ENCODE data around the gene TSPAN31. TPM values are rescaled to one million over a fixed set of nuclear protein-coding genes. Genes with fewer than 3 reads are reported as not detected.

TSPAN31 gene
- total RNA-seq, 5 donors from 2014 or later (not counting 1 experiment from before 2014, with no cell fraction given): 12.8 to 25.6 (median 15.5) TPM

DNA sequence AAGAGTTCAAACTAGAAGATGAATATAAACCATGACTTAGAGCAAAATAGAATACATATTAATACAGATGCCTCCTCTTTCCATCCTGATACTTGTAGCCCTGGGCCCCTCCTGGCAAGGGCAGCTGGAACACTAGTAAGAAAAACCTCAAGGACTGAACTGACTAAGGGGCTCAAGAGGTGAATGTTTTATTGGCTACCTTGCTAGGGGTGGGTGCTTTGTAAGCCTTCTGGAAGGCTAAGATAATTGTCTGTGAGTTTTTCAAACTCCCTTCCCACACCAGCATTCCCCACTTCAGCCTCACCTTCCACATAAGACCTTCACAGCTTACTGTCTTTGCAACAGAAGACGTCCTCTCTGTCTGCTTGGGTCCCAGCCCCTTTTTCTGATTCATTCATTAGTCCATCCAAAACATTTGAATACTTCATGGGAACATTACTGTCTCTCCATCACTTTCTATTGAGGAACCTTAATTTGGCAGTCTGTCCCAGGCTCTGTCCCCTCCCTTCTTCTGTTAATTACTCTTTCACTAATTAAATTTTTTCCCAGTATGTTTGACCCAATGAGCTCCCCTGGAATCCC lies 9.0 kb downstream of the TSPAN31 start:
- H3K4me3 Mint-ChIP-seq: peak overlapping the region; percentile 81 to 91 (median 90)
- H3K27me3 Mint-ChIP-seq: no peaks in the 10 kb centered on the region
- H3K9me3 Mint-ChIP-seq: no peaks in the 10 kb centered on the region
- 50% methylated on average over 1 of the region's 1 CpG for WGBS (ENCODE audit: insufficient coverage)
- CTCF ChIA-PET: interaction anchor here in 1 of 2 donors (0.6 to 1.1 kb wide), 2 partner anchors 9 to 18 kb away, joined by 3 read pairs; partner anchors contain the start of genes EEF1AKMT3, METTL1 and TSPAN31
- ATAC-seq (replicated peaks in 1 of 4): no peak
- peak in 1 of 35 experiments; percentile 25 for DNase-seq
- Histone ChIP-seq H3K9me3 (no peaks in the 10 kb centered on the region), H3K27ac (ENCODE audit: low read length) (peak overlapping the region; percentile 80), H3K27me3 (replicated peaks in 1 of 2; ENCODE audit: control insufficient read depth in 2 of 2, extremely low read depth in 1 of 2, insufficient read depth in 2 of 2, low read length in 1 of 2) (no peaks in the 10 kb centered on the region), H3K4me1 (ENCODE audit: control insufficient read depth in 1 of 2, extremely low read depth in 1 of 2, insufficient read depth in 2 of 2, low read length in 2 of 2) (peaks cover 34 to 59% of the 10 kb centered on the region in 2 experiments), H3K4me3 (ENCODE audit: control insufficient read depth in 1 of 2, extremely low read depth in 1 of 2, low read length in 1 of 2) (no peak overlapping the region), H3K36me3 (ENCODE audit: control insufficient read depth in 2 of 2, extremely low read depth in 1 of 2, insufficient read depth in 1 of 2, low read length in 1 of 2) (peaks cover 10 to 28% of the 10 kb centered on the region in 2 donors)
- POLR2A ChIA-PET: interaction anchor here (0.6 to 1.0 kb wide), 2 partner anchors 9 to 28 kb away, joined by 3 read pairs; partner anchors contain the start of gene TSPAN31 (in 1 of the 2)
- peaks cover 60 to 66% (median 62%) of the 10 kb centered on the region in 3 donors for H3K4me1 Mint-ChIP-seq
- H3K27ac Mint-ChIP-seq: peak overlapping the region; percentile 93 to 99
- peaks cover 19% of the 10 kb centered on the region for H3K36me3 Mint-ChIP-seq

- WGBS (ENCODE audit: insufficient coverage): 1% methylated on average over 24 of the region's 41 CpGs
- peak; percentile 65 to 90 (median 78) for DNase-seq
- H3K4me1 ChIP-seq (ENCODE audit: control insufficient read depth in 1 of 2, extremely low read depth in 1 of 2, insufficient read depth in 2 of 2, low read length in 2 of 2): peaks cover 34 to 65% of the 10 kb centered on the region in 2 experiments
Measured at GRCh38 chr12:57754411-57755193, 9.8 kb downstream of the TSPAN31 start, which contains the start of gene MARCHF9. TSS of gene MARCHF9 (plus strand) at chr12:57755103. CDS start at chr12:57755529, 426 bp downstream.

DNA sequence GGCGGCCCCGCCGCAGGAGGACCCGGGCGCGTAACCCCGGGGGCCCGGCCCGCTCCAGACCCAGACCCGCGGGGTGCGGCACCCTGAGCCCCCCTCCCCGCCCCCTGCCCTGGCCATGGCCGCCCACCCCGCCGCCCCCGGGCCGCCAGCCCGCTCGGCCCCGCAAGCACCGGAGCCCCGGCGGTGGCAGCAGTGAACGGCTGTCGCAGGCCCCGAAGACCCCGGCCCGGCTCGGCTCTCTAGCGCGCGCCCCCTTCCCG lies 10.3 kb downstream of the TSPAN31 start:
- DNase-seq (no peak), ATAC-seq (replicated peaks in 1 of 4) (no peak)
- Mint-ChIP-seq H3K36me3 (peaks cover 22% of the 10 kb centered on the region), H3K4me1 (peaks cover 69 to 76% (median 74%) of the 10 kb centered on the region in 3 donors), H3K27ac (no peak overlapping the region), H3K27me3 (no peaks in the 10 kb centered on the region), H3K4me3 (peak overlapping the region in 1 of 3 donors; percentile 81), H3K9me3 (no peaks in the 10 kb centered on the region)
- H3K4me1 ChIP-seq (ENCODE audit: control insufficient read depth in 1 of 2, extremely low read depth in 1 of 2, insufficient read depth in 2 of 2, low read length in 2 of 2): peaks cover 34 to 65% of the 10 kb centered on the region in 2 experiments
- peak overlapping the region; percentile 80 for H3K27ac ChIP-seq (ENCODE audit: low read length)
- H3K9me3 ChIP-seq: no peaks in the 10 kb centered on the region
- WGBS (ENCODE audit: insufficient coverage): 1% methylated on average over 17 of the region's 34 CpGs
- CTCF ChIA-PET: interaction anchor here in 1 of 2 donors (2.3 to 2.5 kb wide), 3 partner anchors 10 to 144 kb away, joined by 9 to 11 read pairs (median 9); partner anchors contain the start of genes EEF1AKMT3 and METTL1
- H3K4me3 ChIP-seq (ENCODE audit: control insufficient read depth in 1 of 2, extremely low read depth in 1 of 2, low read length in 1 of 2): peak overlapping the region in 1 of 2 donors; percentile 55
- H3K27me3 ChIP-seq (replicated peaks in 1 of 2; ENCODE audit: control insufficient read depth in 2 of 2, extremely low read depth in 1 of 2, insufficient read depth in 2 of 2, low read length in 1 of 2): no peaks in the 10 kb centered on the region
- H3K36me3 ChIP-seq (ENCODE audit: control insufficient read depth in 2 of 2, extremely low read depth in 1 of 2, insufficient read depth in 1 of 2, low read length in 1 of 2): peaks cover 7 to 25% of the 10 kb centered on the region in 2 donors
- POLR2A ChIA-PET: no interaction called here

More at GRCh38 chr12:57754411-57755193, 9.8 kb downstream of the TSPAN31 start, which contains the start of gene MARCHF9:
- ATAC-seq (replicated peaks in 1 of 4): peak; percentile 46 to 57 (median 50)
- H3K36me3 ChIP-seq (ENCODE audit: control insufficient read depth in 2 of 2, extremely low read depth in 1 of 2, insufficient read depth in 1 of 2, low read length in 1 of 2): peaks cover 7 to 26% of the 10 kb centered on the region in 2 donors
- Mint-ChIP-seq H3K36me3 (peaks cover 21% of the 10 kb centered on the region), H3K27ac (peak within 1 kb of the TSS; percentile 93 to 99), H3K4me1 (peaks cover 65 to 71% (median 69%) of the 10 kb centered on the region in 3 donors), H3K27me3 (no peaks in the 10 kb centered on the region), H3K9me3 (no peaks in the 10 kb centered on the region), H3K4me3 (peak within 1 kb of the TSS; percentile 81 to 91 (median 90))
- ChIA-PET CTCF (interaction anchor here in 1 of 2 donors (0.6 to 2.5 kb wide), 5 partner anchors 10 to 144 kb away, joined by 3 to 11 read pairs (median 9); partner anchors contain the start of genes EEF1AKMT3, METTL1 and TSPAN31), POLR2A (interaction anchor here (0.6 to 1.0 kb wide), 2 partner anchors 10 to 27 kb away, joined by 3 read pairs; partner anchors contain the start of gene TSPAN31 (in 1 of the 2))
- peak within 1 kb of the TSS; percentile 80 for H3K27ac ChIP-seq (ENCODE audit: low read length)
- no peaks in the 10 kb centered on the region for H3K9me3 ChIP-seq
- H3K4me3 ChIP-seq (ENCODE audit: control insufficient read depth in 1 of 2, extremely low read depth in 1 of 2, low read length in 1 of 2): peak within 1 kb of the TSS; percentile 55 to 70
- no peaks in the 10 kb centered on the region for H3K27me3 ChIP-seq (replicated peaks in 1 of 2; ENCODE audit: control insufficient read depth in 2 of 2, extremely low read depth in 1 of 2, insufficient read depth in 2 of 2, low read length in 1 of 2)

DNA sequence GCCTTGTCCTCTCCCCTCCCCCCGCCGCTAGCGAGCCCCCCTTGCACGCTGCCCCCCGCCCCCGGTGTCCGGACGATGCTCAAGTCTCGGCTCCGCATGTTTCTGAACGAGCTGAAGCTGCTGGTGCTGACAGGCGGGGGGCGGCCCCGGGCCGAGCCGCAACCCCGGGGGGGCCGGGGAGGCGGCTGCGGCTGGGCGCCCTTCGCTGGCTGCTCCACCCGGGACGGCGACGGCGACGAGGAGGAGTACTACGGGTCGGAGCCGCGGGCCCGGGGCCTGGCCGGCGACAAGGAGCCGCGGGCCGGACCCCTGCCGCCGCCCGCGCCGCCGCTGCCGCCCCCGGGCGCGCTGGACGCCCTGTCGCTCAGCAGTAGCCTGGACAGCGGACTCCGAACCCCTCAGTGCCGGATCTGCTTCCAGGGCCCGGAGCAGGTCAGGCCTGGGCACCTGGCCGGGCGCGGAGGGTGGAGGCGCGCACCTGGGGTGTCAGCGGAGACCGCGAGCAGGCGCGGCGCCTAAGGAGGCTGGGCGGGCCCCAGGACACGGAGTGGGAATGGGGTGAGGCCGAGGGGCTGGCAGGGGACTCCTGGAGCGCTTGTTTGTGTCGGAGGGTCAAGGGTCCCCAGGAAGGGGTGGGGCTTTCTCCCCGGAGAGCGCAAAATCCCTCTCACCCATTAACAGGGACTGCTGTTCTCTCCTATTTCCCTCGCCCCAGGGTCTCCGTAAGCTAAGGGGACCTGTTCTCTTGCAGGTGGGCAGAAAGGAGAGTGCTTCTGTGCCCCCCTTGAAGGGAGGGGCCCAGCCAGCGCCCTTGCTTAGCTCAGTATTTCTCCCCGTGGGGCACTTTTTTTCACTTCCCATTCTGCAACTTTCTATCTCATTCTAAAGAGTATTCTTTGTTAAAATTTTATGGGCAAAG lies 10.9 kb downstream of the TSPAN31 start:
- ATAC-seq (replicated peaks in 1 of 4) (peak in 2 of 4 experiments; percentile 8 to 13), DNase-seq (peak in 17 of 35 experiments; percentile 20 to 66 (median 33))
- 1% methylated on average over 51 of the region's 76 CpGs for WGBS (ENCODE audit: insufficient coverage)
- H3K4me1 ChIP-seq (ENCODE audit: control insufficient read depth in 1 of 2, extremely low read depth in 1 of 2, insufficient read depth in 2 of 2, low read length in 2 of 2): peaks cover 34 to 59% of the 10 kb centered on the region in 2 experiments
- Mint-ChIP-seq H3K27me3 (no peaks in the 10 kb centered on the region), H3K9me3 (no peaks in the 10 kb centered on the region), H3K36me3 (peaks cover 16% of the 10 kb centered on the region), H3K4me3 (peak overlapping the region; percentile 81 to 87 (median 82)), H3K27ac (peak overlapping the region; percentile 93), H3K4me1 (peaks cover 63 to 70% (median 70%) of the 10 kb centered on the region in 3 donors)
- POLR2A ChIA-PET: interaction anchor here in 1 of 2 donors (1.3 kb wide), 1 partner anchor 12 kb away, joined by 4 read pairs; the partner anchor contains the start of gene CYP27B1
- peak overlapping the region; percentile 55 for H3K27ac ChIP-seq (ENCODE audit: low read length)
- CTCF ChIA-PET: interaction anchor here (0.5 to 2.5 kb wide), 14 partner anchors 9 to 334 kb away, joined by 3 to 14 read pairs (median 7); partner anchors contain the start of genes EEF1AKMT3 (in 1 of the 2), METTL1 (in 1 of the 2), TSFM (in 1 of the 2) and TSPAN31 (in 1 of the 2)
- H3K4me3 ChIP-seq (ENCODE audit: control insufficient read depth in 1 of 2, extremely low read depth in 1 of 2, low read length in 1 of 2): peak overlapping the region; percentile 55 to 70
- no peaks in the 10 kb centered on the region for H3K9me3 ChIP-seq
- peaks cover 7 to 19% of the 10 kb centered on the region in 2 donors for H3K36me3 ChIP-seq (ENCODE audit: control insufficient read depth in 2 of 2, extremely low read depth in 1 of 2, insufficient read depth in 1 of 2, low read length in 1 of 2)
- no peaks in the 10 kb centered on the region for H3K27me3 ChIP-seq (replicated peaks in 1 of 2; ENCODE audit: control insufficient read depth in 2 of 2, extremely low read depth in 1 of 2, insufficient read depth in 2 of 2, low read length in 1 of 2)

DNA sequence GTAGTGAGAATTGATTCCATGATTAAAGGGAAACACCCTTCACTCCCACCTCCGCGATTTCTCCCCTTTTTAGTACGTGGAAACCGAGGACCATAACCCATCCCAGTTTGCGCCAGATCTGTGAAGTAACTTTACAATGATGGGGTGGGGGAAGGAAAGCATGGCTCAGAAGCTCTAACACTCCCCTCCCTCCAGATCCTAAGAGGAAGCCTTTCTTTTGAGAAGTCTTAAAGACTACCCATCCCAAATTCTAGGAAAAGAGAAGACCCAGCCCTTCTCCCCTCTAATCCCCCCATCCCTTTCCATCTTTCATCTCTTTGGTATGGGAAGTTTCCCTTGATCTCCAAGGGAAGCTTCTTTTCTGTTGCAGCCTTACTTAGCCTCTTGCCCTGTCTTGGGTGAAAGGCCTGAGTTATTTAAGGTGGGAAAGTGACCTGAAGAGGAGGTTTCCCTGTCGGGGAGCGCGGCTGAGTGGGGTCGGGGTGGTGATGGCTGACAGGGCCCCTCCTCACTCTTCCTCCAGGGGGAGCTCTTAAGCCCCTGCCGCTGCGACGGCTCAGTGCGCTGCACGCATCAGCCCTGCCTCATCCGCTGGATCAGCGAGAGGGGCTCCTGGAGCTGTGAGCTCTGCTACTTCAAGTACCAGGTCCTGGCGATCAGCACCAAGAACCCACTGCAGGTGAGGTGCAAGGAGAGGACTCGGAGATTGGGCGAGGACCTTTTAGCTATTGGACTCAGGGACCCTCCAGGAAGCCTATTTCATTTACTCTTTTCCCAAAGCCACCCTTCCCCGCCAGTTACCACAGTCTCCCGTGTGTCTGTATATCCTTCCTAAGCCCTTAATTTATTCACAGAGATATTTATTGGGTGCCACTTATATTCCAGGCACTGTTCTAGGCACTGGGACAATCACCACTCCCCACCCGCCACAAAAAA lies 11.8 kb downstream of the TSPAN31 start:
- CTCF ChIA-PET: interaction anchor here (0.5 to 2.5 kb wide), 25 partner anchors 8 to 335 kb away, joined by 3 to 14 read pairs (median 3); partner anchors contain the start of genes CYP27B1 (in 1 of the 2), EEF1AKMT3 (in 1 of the 2), METTL1 (in 1 of the 2) and TSFM (in 1 of the 2)
- H3K4me1 Mint-ChIP-seq: peaks cover 53 to 65% (median 60%) of the 10 kb centered on the region in 3 donors
- WGBS (ENCODE audit: insufficient coverage): 11% methylated on average over 8 of the region's 22 CpGs

More for the DNA sequence above, 11.8 kb downstream of the TSPAN31 start:
- POLR2A ChIA-PET: interaction anchor here (0.5 to 1.3 kb wide), 4 partner anchors 11 to 1128 kb away, joined by 3 to 4 read pairs (median 3); partner anchors contain the start of gene CYP27B1 (in 1 of the 2)
- no peaks in the 10 kb centered on the region for H3K27me3 Mint-ChIP-seq
- H3K36me3 Mint-ChIP-seq: peaks cover 15% of the 10 kb centered on the region
- H3K27ac Mint-ChIP-seq: peak overlapping the region; percentile 93
- Histone ChIP-seq H3K36me3 (ENCODE audit: control insufficient read depth in 2 of 2, extremely low read depth in 1 of 2, insufficient read depth in 1 of 2, low read length in 1 of 2) (peaks cover 7 to 20% of the 10 kb centered on the region in 2 donors), H3K27me3 (replicated peaks in 1 of 2; ENCODE audit: control insufficient read depth in 2 of 2, extremely low read depth in 1 of 2, insufficient read depth in 2 of 2, low read length in 1 of 2) (no peaks in the 10 kb centered on the region), H3K9me3 (no peaks in the 10 kb centered on the region), H3K4me3 (ENCODE audit: control insufficient read depth in 1 of 2, extremely low read depth in 1 of 2, low read length in 1 of 2) (peak overlapping the region; percentile 55 to 70), H3K4me1 (ENCODE audit: control insufficient read depth in 1 of 2, extremely low read depth in 1 of 2, insufficient read depth in 2 of 2, low read length in 2 of 2) (peaks cover 27 to 50% of the 10 kb centered on the region in 2 experiments), H3K27ac (ENCODE audit: low read length) (peak overlapping the region; percentile 55)
- no peaks in the 10 kb centered on the region for H3K9me3 Mint-ChIP-seq
- H3K4me3 Mint-ChIP-seq: peak overlapping the region; percentile 81 to 87 (median 82)
- peak in 2 of 4 experiments; percentile 14 to 20 for ATAC-seq (replicated peaks in 1 of 4)
- peak; percentile 46 to 85 (median 62) for DNase-seq

All from T-cell (primary cell).